GM19397 (cell line): ENCODE data around the gene TMPRSS2.

ENCODE experiments used
- ATAC-seq: cut with Tn5 transposase; IDR thresholded peaks from one replicate; pipeline ENCODE4 v1.9.1; 2021; ENCODE audit warnings: mild to moderate bottlenecking, moderate library complexity; ENCODE audit not compliant: unreplicated experiment

The TMPRSS2 gene

DNA sequence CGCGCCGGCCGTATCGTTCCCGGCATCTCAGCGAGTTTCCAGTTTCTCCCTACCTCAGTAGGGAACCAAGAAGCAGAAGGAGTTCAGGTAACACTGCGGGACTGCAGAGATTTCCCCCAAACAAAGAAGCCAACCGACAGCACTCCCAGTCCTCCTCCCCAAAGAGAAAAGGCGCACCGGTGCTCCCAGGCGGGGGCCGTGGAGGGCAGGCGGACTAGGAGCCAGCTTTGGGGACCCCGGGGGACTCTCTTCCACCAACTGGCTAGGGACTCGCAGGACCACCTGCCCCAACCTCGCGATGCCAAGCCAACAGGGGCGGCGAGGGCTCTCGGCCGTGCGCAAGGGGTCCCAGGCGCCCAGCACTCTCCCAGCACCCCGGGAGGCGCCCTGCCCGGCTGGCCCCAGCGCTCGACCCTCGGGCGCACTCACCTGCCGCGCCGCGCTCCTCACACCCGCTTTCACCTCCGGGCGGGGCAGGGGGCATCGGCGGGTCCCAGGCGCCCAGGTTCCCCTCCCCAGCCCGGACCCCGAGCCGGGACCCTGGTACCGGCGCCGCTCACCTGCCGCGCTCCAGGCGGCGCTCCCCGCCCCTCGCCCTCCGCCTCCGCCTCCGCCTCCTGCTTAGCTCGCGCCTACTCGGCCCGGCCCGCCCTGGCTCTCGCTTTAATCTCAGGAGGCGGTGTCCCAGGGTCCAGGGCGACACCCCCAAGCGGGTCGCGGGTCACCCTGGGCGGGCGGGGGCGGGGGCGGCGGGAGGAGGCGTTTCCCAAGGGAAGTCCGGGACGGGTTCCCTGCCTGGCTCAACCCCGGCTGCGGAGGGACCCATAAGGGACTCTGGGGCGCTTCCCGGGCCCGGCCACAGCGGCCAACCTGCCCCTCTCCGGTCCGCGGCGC is at the start of gene TMPRSS2:
TSS of gene TMPRSS2 (minus strand) at position 638 of the 894 bp plus-strand sequence. CDS start 10,025 bp downstream, outside the sequence.
- no peak for ATAC-seq

- no peak for ATAC-seq
These were observed 47.1 kb upstream of the TMPRSS2 start for GRCh38 chr21:41555057-41555456.

GRCh38 chr21:41552254-41552653 is 44.3 kb upstream of the TMPRSS2 start:
- no peak for ATAC-seq

- no peak for ATAC-seq
These were observed 40.8 kb upstream of the TMPRSS2 start for GRCh38 chr21:41548781-41549180.

DNA sequence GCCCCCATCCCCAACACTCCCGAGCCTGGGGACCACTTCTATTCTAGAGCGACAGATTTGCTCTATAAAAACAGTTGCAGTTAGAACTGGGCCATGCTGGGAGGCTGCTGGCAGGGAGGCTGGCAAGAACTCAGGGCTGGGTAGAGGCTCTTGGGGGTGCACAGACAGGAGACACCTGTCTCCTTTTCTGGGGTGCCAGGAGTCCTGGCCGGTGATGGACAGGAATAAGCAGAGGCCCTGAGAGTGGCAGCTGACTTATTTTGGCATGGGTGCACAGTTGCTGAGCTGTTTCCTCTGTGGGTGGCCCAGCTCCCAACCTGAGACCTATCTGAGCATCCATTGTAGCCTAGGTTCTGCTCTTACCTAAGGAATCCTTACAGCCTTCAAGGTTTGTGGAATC is 39.2 kb upstream of the TMPRSS2 start:
- no peak for ATAC-seq

GRCh38 chr21:41545500-41546359 is 37.8 kb upstream of the TMPRSS2 start:
- no peak for ATAC-seq

- ATAC-seq, result no peak
These were observed 34.8 kb upstream of the TMPRSS2 start for GRCh38 chr21:41542727-41543126.

DNA sequence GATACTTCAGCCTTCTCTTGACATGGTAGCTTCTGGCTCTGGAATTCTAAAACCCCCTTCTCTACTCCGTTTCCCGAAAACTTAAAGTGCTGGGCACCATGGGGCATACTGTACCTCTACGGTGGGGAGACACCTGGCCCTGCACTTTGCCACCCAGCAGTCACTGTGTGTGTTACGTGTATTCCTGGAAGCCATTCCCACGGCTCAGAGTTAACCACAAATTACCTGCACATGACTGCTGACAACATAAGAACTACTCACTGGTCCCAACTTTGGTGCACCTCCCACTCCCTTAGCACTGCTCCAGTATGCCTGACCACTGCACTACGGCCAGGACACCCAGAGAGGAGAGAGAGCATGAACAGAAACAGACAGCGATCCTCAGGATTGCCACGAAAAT is 29.4 kb upstream of the TMPRSS2 start:
- ATAC-seq, result no peak

- no peak for ATAC-seq
These were observed 28.8 kb upstream of the TMPRSS2 start for GRCh38 chr21:41536827-41537103.

- no peak for ATAC-seq
These were observed 28.3 kb upstream of the TMPRSS2 start for GRCh38 chr21:41536076-41536826.

- no peak for ATAC-seq
These were observed 22.4 kb upstream of the TMPRSS2 start for GRCh38 chr21:41530366-41530765.

DNA sequence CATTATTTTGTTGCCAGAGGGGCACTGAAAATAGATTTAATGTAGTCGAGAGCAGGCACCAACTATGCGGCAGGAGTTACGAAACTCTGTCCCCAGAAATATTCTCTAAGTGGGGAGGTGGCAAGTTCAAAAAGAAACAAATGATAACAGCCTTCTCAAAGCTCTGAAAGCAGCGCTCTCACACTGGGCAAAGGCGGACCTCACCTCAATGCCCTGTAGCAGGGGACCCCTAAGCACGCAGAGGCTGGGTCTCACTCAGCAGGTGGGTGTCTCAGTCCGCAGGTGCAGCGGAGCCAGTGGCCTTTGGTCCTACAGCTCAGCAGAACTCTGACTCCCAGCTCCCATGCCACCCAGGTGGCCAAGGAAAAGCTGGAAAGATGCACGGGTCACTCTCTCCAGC is 21.8 kb upstream of the TMPRSS2 start:
- no peak for ATAC-seq

DNA sequence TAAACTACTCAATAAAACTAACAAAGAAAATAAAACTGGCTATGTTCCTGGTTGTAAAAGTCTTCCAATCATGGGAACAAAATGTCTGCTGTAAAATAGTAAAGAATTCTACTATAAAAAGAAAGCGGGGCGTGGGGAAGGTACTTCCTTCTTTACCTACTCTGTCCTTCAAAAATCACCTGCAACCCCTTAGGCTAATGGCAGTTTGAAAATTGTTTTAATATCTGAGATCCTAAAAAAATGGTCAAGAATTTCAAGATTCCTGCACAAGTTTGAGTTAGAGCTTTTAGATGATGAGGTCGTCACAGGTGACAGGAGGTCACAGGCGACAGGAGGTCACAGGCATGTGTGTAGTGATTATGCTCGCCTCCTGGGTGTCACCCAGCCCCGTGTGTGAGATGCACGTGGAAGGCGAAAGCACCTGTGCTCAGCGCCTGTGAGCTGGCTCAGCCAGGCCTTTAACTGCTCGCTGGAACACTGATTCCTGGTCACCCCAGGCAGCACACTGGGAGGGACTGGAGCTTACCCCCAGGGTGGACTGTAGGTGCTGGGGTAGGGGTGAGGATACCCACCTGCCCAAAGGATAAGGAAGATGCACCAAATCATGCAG is 18.6 kb upstream of the TMPRSS2 start:
- ATAC-seq, result no peak

- no peak for ATAC-seq
These were observed 15.2 kb upstream of the TMPRSS2 start for GRCh38 chr21:41523175-41523574.

DNA sequence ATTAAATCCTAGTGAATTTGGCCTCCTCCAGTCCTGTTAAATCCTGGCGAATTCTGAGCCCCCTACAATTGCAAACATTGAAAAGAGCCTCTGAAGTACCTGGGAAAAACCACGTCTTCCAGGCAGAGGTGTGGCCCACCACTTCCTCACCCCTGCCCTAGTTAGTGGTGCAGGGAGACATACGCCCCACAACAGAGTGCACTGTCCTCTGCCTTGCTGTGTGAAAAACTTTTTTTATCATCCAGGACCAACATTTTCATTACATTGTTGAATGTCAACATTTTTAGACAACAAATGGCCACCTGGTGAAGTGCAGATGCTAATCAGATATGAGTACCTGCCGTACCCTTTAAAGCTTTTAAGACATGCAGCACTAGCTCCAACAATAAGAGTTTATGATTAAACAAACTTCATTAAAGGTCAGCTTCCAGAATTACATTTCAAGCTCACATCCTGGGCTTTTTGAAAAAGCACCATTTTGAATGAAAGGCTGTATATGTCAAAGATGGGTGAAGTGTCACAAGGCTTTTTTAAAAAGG is 13.6 kb upstream of the TMPRSS2 start:
- no peak for ATAC-seq

DNA sequence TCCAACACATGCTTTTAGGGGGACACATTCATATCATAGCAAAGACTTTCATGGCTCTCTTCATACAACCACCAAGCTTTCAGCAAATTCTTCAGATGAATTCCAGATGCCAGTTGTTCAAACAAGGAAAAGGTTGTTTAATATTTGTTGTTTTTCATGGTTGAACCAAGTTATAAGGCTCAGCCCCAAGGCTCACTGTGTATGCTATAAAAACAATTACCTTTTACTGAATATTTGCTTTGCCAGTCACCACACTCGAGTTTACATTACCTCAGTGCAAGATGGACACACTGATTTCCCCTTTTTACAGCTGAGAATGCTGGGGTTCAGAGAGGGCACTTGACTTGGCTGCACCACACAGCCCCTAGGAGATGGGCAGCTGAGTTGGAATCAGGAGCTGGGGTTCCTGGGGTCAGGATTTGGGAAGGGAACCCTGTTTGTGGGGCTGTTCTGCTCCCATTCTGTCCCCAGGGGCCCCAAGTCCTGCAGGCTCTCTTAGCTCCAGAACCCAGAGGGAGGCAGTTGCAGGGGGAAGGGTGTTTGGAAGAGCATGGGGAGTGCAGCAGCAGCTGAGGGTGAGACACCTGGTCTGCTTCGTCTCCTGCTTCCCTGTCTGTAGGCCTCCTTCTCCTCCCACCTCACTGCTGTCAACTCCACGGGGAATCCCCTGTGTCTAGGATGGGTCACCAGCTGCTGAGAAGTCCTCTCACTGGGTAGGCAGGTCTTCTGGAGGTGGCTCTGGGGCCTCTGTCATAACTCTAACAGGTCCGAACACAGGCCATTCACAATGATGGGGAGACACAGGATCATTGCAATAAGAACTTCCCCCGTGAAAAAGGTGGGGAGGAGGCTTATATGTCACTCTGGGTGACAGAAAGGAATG is 12.8 kb upstream of the TMPRSS2 start:
- no peak for ATAC-seq

GRCh38 chr21:41519806-41520559 is 12.0 kb upstream of the TMPRSS2 start:
- no peak for ATAC-seq

- ATAC-seq, result no peak
These were observed 10.8 kb upstream of the TMPRSS2 start for GRCh38 chr21:41518757-41519156.

GRCh38 chr21:41511858-41512257 is 3.9 kb upstream of the TMPRSS2 start:
- ATAC-seq, result no peak
